GM12878 (cell line): ENCODE results near the gene ACSS1. TPM values are rescaled to one million over a fixed set of nuclear protein-coding genes. Genes with fewer than 3 reads are reported as not detected.

Experiments used
- CEBPB ChIP-seq, 2 experiments: fragments of 150-350 bp in 1 of 2; IDR thresholded peaks; 2 replicates each; pipeline ENCODE4 v1.6.1; 2012 to 2014; ENCODE audit warnings: low read depth in 2 of 2, low read length in 2 of 2, borderline replicate concordance in 1 of 2, inconsistent platforms in 1 of 2
- GABPA ChIP-seq: IDR thresholded peaks from 2 replicates; pipeline ENCODE4 v1.6.1; 2014; ENCODE audit warnings: antibody characterized with exemption, low read depth, mild to moderate bottlenecking, inconsistent platforms
- KLF5 ChIP-seq: fragments of 450-650 bp; IDR thresholded peaks from 2 replicates; pipeline ENCODE4 v1.6.1; 2014; ENCODE audit warnings: mild to moderate bottlenecking; ENCODE audit not compliant: partially characterized antibody
- NBN ChIP-seq: fragments of 450-650 bp; IDR thresholded peaks from 2 replicates; pipeline ENCODE4 v1.6.1; 2016
- RBBP5 ChIP-seq: fragments of 200-600 bp; sonication (generic); conservative IDR thresholded peaks from 2 replicates; pipeline ENCODE4 v1.6.1; 2016
- SP1 ChIP-seq: IDR thresholded peaks from one replicate; pipeline ENCODE4 v1.6.1; 2011; ENCODE audit warnings: low read depth, low read length
- ZNF207 ChIP-seq: fragments of 450-650 bp; IDR thresholded peaks from 2 replicates; pipeline ENCODE4 v1.6.1; 2014; ENCODE audit warnings: antibody characterized with exemption, mild to moderate bottlenecking, borderline replicate concordance
- polyA plus RNA-seq, 11 experiments: library from polyadenylated mRNA; depleted of rRNA in 4 of 11; unstranded in 6 of 11; stranded (reverse) in 5 of 11; fragments of >200 nt; fragmentation: Nextera tagmentation in 4 of 11; fragmentation: Illumina TruSeq in 1 of 11; extraction: Ambion mirVana in 4 of 11; extraction: Trizol in 1 of 11; gene quantifications; 1 replicate in 1 of 11; 2 replicates in 10 of 11; pipeline versions ENCODE4 v1.2.1 to v1.2.3, GENCODE V29; 2011 to 2016; ENCODE audit warnings: inconsistent platforms in 2 of 11, missing spikeins in 2 of 11, low read depth in 1 of 11
- total RNA-seq, 4 experiments: library from RNA; depleted of rRNA in 3 of 4; stranded (reverse); fragments of >200 nt in 3 of 4; fragmentation: Illumina TruSeq in 1 of 4; extraction: Trizol in 1 of 4; gene quantifications; 2 replicates each; pipeline versions ENCODE4 v1.2.1 to v1.2.3, GENCODE V29; 2013 to 2021
- TF ChIP-seq, protein P1 (sequence below): fragments of 450-650 bp; formaldehyde crosslinking; IDR thresholded peaks from 2 replicates; pipeline ENCODE4 v1.4.0; 2020; ENCODE audit warnings: mild to moderate bottlenecking, moderate library complexity
- TF ChIP-seq, protein P2 (sequence below): fragments of 150-350 bp; IDR thresholded peaks from 2 replicates; pipeline ENCODE4 v1.6.1; 2014; ENCODE audit warnings: mild to moderate bottlenecking, low read depth, low read length

Gene ACSS1
- total and polyA plus RNA-seq, 10 of the 15 experiments (the other 5 are each of a cell fraction or from before 2014, with no cell fraction given), result 1.3 to 44.9 (median 31.1) TPM

DNA sequence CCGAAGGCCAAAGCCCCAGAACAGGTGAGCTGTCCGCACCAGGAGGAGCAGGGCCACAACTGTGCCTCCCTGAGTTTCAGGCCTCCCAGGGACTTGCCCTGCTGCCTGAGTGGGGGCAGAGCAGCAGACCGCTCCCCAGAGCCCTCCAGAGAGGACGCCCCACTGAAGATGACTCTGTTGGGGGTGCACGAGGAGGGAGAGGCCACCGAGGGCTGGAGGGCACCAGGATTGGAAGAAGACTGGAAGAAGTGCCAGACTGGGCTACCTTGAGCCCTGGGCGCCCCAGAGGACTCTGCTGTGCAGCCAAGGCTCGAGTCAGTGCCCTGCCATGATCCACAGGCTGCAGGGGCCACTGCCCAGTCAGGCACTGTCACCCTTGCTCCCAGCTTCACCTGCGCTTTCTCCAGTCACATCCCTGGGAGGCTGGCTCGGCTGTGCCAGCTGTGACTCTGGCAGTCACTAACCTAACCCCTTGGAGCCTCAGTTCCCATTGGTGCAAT is 97.6 kb downstream of the ACSS1 start (continued):
- TF ChIP-seq, protein P1, sequence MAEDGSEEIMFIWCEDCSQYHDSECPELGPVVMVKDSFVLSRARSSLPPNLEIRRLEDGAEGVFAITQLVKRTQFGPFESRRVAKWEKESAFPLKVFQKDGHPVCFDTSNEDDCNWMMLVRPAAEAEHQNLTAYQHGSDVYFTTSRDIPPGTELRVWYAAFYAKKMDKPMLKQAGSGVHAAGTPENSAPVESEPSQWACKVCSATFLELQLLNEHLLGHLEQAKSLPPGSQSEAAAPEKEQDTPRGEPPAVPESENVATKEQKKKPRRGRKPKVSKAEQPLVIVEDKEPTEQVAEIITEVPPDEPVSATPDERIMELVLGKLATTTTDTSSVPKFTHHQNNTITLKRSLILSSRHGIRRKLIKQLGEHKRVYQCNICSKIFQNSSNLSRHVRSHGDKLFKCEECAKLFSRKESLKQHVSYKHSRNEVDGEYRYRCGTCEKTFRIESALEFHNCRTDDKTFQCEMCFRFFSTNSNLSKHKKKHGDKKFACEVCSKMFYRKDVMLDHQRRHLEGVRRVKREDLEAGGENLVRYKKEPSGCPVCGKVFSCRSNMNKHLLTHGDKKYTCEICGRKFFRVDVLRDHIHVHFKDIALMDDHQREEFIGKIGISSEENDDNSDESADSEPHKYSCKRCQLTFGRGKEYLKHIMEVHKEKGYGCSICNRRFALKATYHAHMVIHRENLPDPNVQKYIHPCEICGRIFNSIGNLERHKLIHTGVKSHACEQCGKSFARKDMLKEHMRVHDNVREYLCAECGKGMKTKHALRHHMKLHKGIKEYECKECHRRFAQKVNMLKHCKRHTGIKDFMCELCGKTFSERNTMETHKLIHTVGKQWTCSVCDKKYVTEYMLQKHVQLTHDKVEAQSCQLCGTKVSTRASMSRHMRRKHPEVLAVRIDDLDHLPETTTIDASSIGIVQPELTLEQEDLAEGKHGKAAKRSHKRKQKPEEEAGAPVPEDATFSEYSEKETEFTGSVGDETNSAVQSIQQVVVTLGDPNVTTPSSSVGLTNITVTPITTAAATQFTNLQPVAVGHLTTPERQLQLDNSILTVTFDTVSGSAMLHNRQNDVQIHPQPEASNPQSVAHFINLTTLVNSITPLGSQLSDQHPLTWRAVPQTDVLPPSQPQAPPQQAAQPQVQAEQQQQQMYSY, result no peak
- no peak for TF ChIP-seq NBN
- TF ChIP-seq CEBPB (IDR thresholded peaks at IDR 0.05; ENCODE audit: borderline replicate concordance in 1 of 2, low read depth in 2 of 2, low read length in 2 of 2), result no peak
- TF ChIP-seq RBBP5, result no peak
- no peak for TF ChIP-seq KLF5
- no peak for TF ChIP-seq GABPA
- no peak for TF ChIP-seq SP1
- no peak for TF ChIP-seq ZNF207
- TF ChIP-seq, protein P2, sequence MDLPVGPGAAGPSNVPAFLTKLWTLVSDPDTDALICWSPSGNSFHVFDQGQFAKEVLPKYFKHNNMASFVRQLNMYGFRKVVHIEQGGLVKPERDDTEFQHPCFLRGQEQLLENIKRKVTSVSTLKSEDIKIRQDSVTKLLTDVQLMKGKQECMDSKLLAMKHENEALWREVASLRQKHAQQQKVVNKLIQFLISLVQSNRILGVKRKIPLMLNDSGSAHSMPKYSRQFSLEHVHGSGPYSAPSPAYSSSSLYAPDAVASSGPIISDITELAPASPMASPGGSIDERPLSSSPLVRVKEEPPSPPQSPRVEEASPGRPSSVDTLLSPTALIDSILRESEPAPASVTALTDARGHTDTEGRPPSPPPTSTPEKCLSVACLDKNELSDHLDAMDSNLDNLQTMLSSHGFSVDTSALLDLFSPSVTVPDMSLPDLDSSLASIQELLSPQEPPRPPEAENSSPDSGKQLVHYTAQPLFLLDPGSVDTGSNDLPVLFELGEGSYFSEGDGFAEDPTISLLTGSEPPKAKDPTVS, result no peak
